CD4-positive, alpha-beta memory T cell (primary cell): Measurements from ENCODE around the gene LTB4R2. TPM values are rescaled to one million over a fixed set of nuclear protein-coding genes. Genes with fewer than 3 reads are reported as not detected.

ENCODE experiments used
- polyA plus RNA-seq, 2 donors: library from polyadenylated mRNA; unstranded; fragments of 300-500 nt; fragmentation: Illumina TruSeq; gene quantifications; one replicate each; pipeline ENCODE4 v1.2.3, GENCODE V29; 2021
- total RNA-seq, 2 experiments: library from RNA; stranded (reverse); gene quantifications; one replicate each; pipeline ENCODE4 v1.2.3, GENCODE V29; 2021

LTB4R2 gene
- total and polyA plus RNA-seq, 4 experiments from 2014 or later: 2.3 to 18.8 (median 10.6) TPM

Other genes with a start within 250 kb of the LTB4R2 start
Only the 30 nearest of the 33 such genes appear.
- 10 to 100 TPM; 71.5 to 75.8 TPM for gene DCAF11, start 195.4 kb upstream of the LTB4R2 start, total RNA-seq
- 10 to 100 TPM; 75.1 to 93.4 TPM for gene DCAF11, start 195.4 kb upstream of the LTB4R2 start, polyA plus RNA-seq
- gene NRL, start 195.2 kb upstream of the LTB4R2 start, total RNA-seq: 1 to 10 TPM; 2.9 to 4.5 TPM
- 1 to 10 TPM; 1.4 to 1.6 TPM for gene NRL, start 195.2 kb upstream of the LTB4R2 start, polyA plus RNA-seq
- gene FITM1, start 179.5 kb upstream of the LTB4R2 start, total RNA-seq: 1 to 10 TPM; 3.2 to 4.2 TPM
- under 1 TPM; 0.69 to 0.81 TPM for gene FITM1, start 179.5 kb upstream of the LTB4R2 start, polyA plus RNA-seq
- 100 to 1,000 TPM; 257 to 273 TPM for gene PSME1, start 173.9 kb upstream of the LTB4R2 start, total RNA-seq
- gene PSME1, start 173.9 kb upstream of the LTB4R2 start, polyA plus RNA-seq: 1,000 to 10,000 TPM in 1 of 2 donors, 100 to 1,000 TPM in 1; 976 to 1,008 TPM
- gene EMC9, start 168.5 kb upstream of the LTB4R2 start, total RNA-seq: 10 to 100 TPM; 33.0 to 33.9 TPM
- gene EMC9, start 168.5 kb upstream of the LTB4R2 start, polyA plus RNA-seq: 10 to 100 TPM; 11.4 to 13.6 TPM
- gene PSME2, start 163.5 kb upstream of the LTB4R2 start, total RNA-seq: 100 to 1,000 TPM; 143 to 150 TPM
- gene PSME2, start 163.5 kb upstream of the LTB4R2 start, polyA plus RNA-seq: 100 to 1,000 TPM; 511 to 815 TPM
- gene RNF31, start 162.6 kb upstream of the LTB4R2 start, total RNA-seq: 100 to 1,000 TPM; 108 to 113 TPM
- 10 to 100 TPM; 44.3 to 75.7 TPM for gene RNF31, start 162.6 kb upstream of the LTB4R2 start, polyA plus RNA-seq
- 100 to 1,000 TPM; 154 to 157 TPM for gene IRF9, start 148.9 kb upstream of the LTB4R2 start, total RNA-seq
- gene IRF9, start 148.9 kb upstream of the LTB4R2 start, polyA plus RNA-seq: 100 to 1,000 TPM in 1 of 2 donors, 10 to 100 TPM in 1; 59.3 to 121 TPM
- gene REC8, start 138.1 kb upstream of the LTB4R2 start, total RNA-seq: 10 to 100 TPM; 27.7 to 30.5 TPM
- gene REC8, start 138.1 kb upstream of the LTB4R2 start, polyA plus RNA-seq: 1 to 10 TPM; 2.8 to 9.8 TPM
- gene IPO4, start 121.3 kb upstream of the LTB4R2 start, total RNA-seq: 10 to 100 TPM; 22.4 to 30.2 TPM
- 10 to 100 TPM; 19.8 to 20.2 TPM for gene IPO4, start 121.3 kb upstream of the LTB4R2 start, polyA plus RNA-seq
- 10 to 100 TPM; 24.1 to 26.3 TPM for gene TM9SF1, start 114.7 kb upstream of the LTB4R2 start, total RNA-seq
- gene TM9SF1, start 114.7 kb upstream of the LTB4R2 start, polyA plus RNA-seq: 10 to 100 TPM; 38.4 to 40.6 TPM
- gene TSSK4, start 104.4 kb upstream of the LTB4R2 start, total RNA-seq: 1 to 10 TPM; 1.2 to 1.9 TPM
- gene TSSK4, start 104.4 kb upstream of the LTB4R2 start, polyA plus RNA-seq: 1 to 10 TPM in 1 of 2 donors, under 1 TPM in 1; 0.47 to 1.3 TPM
- gene CHMP4A, start 96.7 kb upstream of the LTB4R2 start, total RNA-seq: 100 to 1,000 TPM in 1 of 2 experiments, 10 to 100 TPM in 1; 99.3 to 101 TPM
- 100 to 1,000 TPM; 164 to 194 TPM for gene CHMP4A, start 96.7 kb upstream of the LTB4R2 start, polyA plus RNA-seq
- 10 to 100 TPM; 12.5 to 15.3 TPM for gene MDP1, start 94.1 kb upstream of the LTB4R2 start, total RNA-seq
- 10 to 100 TPM; 27.3 to 28.1 TPM for gene MDP1, start 94.1 kb upstream of the LTB4R2 start, polyA plus RNA-seq
- 100 to 1,000 TPM; 116 to 127 TPM for gene NEDD8, start 77.8 kb upstream of the LTB4R2 start, total RNA-seq
- 100 to 1,000 TPM; 351 to 425 TPM for gene NEDD8, start 77.8 kb upstream of the LTB4R2 start, polyA plus RNA-seq
- 10 to 100 TPM; 91.0 to 95.8 TPM for gene GMPR2, start 77.2 kb upstream of the LTB4R2 start, total RNA-seq
- 100 to 1,000 TPM; 103 to 116 TPM for gene GMPR2, start 77.2 kb upstream of the LTB4R2 start, polyA plus RNA-seq
- 100 to 1,000 TPM; 131 to 132 TPM for gene TINF2, start 67.5 kb upstream of the LTB4R2 start, total RNA-seq
- gene TINF2, start 67.5 kb upstream of the LTB4R2 start, polyA plus RNA-seq: 100 to 1,000 TPM; 151 to 169 TPM
- gene TGM1, start 47.0 kb upstream of the LTB4R2 start, total RNA-seq: 10 to 100 TPM; 11.0 to 16.1 TPM
- under 1 TPM; 0.11 to 0.12 TPM for gene TGM1, start 47.0 kb upstream of the LTB4R2 start, polyA plus RNA-seq
- gene RABGGTA, start 38.5 kb upstream of the LTB4R2 start, total RNA-seq: 10 to 100 TPM; 55.6 to 62.5 TPM
- gene RABGGTA, start 38.5 kb upstream of the LTB4R2 start, polyA plus RNA-seq: 10 to 100 TPM; 22.9 to 32.5 TPM
- gene DHRS1, start 10.4 kb upstream of the LTB4R2 start, total RNA-seq: 10 to 100 TPM; 37.6 to 38.6 TPM
- gene DHRS1, start 10.4 kb upstream of the LTB4R2 start, polyA plus RNA-seq: 10 to 100 TPM; 31.4 to 32.9 TPM
- 10 to 100 TPM; 23.1 to 28.1 TPM for gene NOP9, start 10.3 kb upstream of the LTB4R2 start, total RNA-seq
- 1 to 10 TPM in 1 of 2 donors, under 1 TPM in 1; 0.83 to 1.6 TPM for gene NOP9, start 10.3 kb upstream of the LTB4R2 start, polyA plus RNA-seq
- 10 to 100 TPM; 22.3 to 26.0 TPM for gene CIDEB, start 2.2 kb upstream of the LTB4R2 start, total RNA-seq
- gene CIDEB, start 2.2 kb upstream of the LTB4R2 start, polyA plus RNA-seq: 10 to 100 TPM; 17.2 to 24.3 TPM
- 10 to 100 TPM; 19.5 to 20.0 TPM for gene LTB4R, start 1.4 kb downstream of the LTB4R2 start, total RNA-seq
- 10 to 100 TPM in 1 of 2 donors, 1 to 10 TPM in 1; 9.6 to 10.6 TPM for gene LTB4R, start 1.4 kb downstream of the LTB4R2 start, polyA plus RNA-seq
- gene ADCY4, start 24.9 kb downstream of the LTB4R2 start, total RNA-seq: 1 to 10 TPM; 7.1 to 8.1 TPM
- under 1 TPM; 0.48 to 0.62 TPM for gene ADCY4, start 24.9 kb downstream of the LTB4R2 start, polyA plus RNA-seq
- gene RIPK3, start 29.9 kb downstream of the LTB4R2 start, total RNA-seq: 10 to 100 TPM; 63.0 to 63.5 TPM
- 10 to 100 TPM in 1 of 2 donors, 1 to 10 TPM in 1; 6.2 to 16.7 TPM for gene RIPK3, start 29.9 kb downstream of the LTB4R2 start, polyA plus RNA-seq
- gene NFATC4, start 58.0 kb downstream of the LTB4R2 start, total RNA-seq: not detected
- gene NFATC4, start 58.0 kb downstream of the LTB4R2 start, polyA plus RNA-seq: not detected
- gene NYNRIN, start 88.9 kb downstream of the LTB4R2 start, total RNA-seq: under 1 TPM in 1 of 2 experiments, not detected in 1; 0.32 TPM
- gene NYNRIN, start 88.9 kb downstream of the LTB4R2 start, polyA plus RNA-seq: under 1 TPM in 1 of 2 donors, not detected in 1; 0.02 TPM
- gene CBLN3, start 119.5 kb downstream of the LTB4R2 start, total RNA-seq: 1 to 10 TPM; 3.8 to 6.1 TPM
- under 1 TPM in 1 of 2 donors, not detected in 1; 0.41 TPM for gene CBLN3, start 119.5 kb downstream of the LTB4R2 start, polyA plus RNA-seq
- 100 to 1,000 TPM; 137 to 142 TPM for gene KHNYN, start 119.8 kb downstream of the LTB4R2 start, total RNA-seq
- 10 to 100 TPM; 11.6 to 21.4 TPM for gene KHNYN, start 119.8 kb downstream of the LTB4R2 start, polyA plus RNA-seq
- gene SDR39U1, start 132.6 kb downstream of the LTB4R2 start, total RNA-seq: 100 to 1,000 TPM; 102 to 109 TPM
- gene SDR39U1, start 132.6 kb downstream of the LTB4R2 start, polyA plus RNA-seq: 10 to 100 TPM; 43.2 to 56.8 TPM